Heart right ventricle (tissue), 16 donors: ENCODE results near the gene BCO2. TPM values are rescaled to one million over a fixed set of nuclear protein-coding genes. Genes with fewer than 3 reads are reported as not detected.

ENCODE experiments used
- ATAC-seq, 8 donors: fragments of 200-7000 bp; cut with Tn5 transposase; one replicate each; pipeline ENCODE4 v1.9.1; 2020; ENCODE audit warnings: mild to moderate bottlenecking in 8 of 8, moderate library complexity in 8 of 8, moderate number of reproducible peaks in 1 of 8
- DNase-seq, 2 donors: peaks; one replicate each; pipeline ENCODE4 v3.0.0-alpha.2; 2020
- H3K27ac ChIP-seq, 10 donors: fragments of 200-600 bp; sonication (generic) in 2 of 10; one replicate each; pipeline versions ENCODE4 v1.5.0 to v1.8.0; 2020 to 2022; ENCODE audit warnings: mild to moderate bottlenecking in 3 of 10
- H3K27me3 ChIP-seq, 7 donors: fragments of 200-600 bp; one replicate each; pipeline ENCODE4 v1.8.0; 2021 to 2022; ENCODE audit warnings: mild to moderate bottlenecking in 2 of 7
- H3K36me3 ChIP-seq, 9 donors: fragments of 200-600 bp; sonication (generic) in 1 of 9; one replicate each; pipeline versions ENCODE4 v1.5.0 to v1.8.0; 2020 to 2022; ENCODE audit warnings: mild to moderate bottlenecking in 2 of 9
- H3K4me1 ChIP-seq, 9 donors: fragments of 200-600 bp; sonication (generic) in 1 of 9; one replicate each; pipeline versions ENCODE4 v1.5.0 to v1.8.0; 2020 to 2022; ENCODE audit warnings: mild to moderate bottlenecking in 4 of 9
- H3K4me3 ChIP-seq, 10 donors: fragments of 200-600 bp; sonication (generic) in 2 of 10; one replicate each; pipeline versions ENCODE4 v1.5.0 to v1.8.0; 2020 to 2022; ENCODE audit warnings: mild to moderate bottlenecking in 7 of 10, moderate library complexity in 2 of 10
- H3K9me3 ChIP-seq, 11 donors: fragments of 200-600 bp in 10 of 11; sonication (generic) in 2 of 11; one replicate each; pipeline versions ENCODE4 v1.5.0 to v1.8.0; 2013 to 2022; ENCODE audit warnings: mild to moderate bottlenecking in 2 of 11, control low read depth in 1 of 11, moderate library complexity in 1 of 11
- CTCF ChIP-seq, 9 donors: fragments of 200-600 bp; sonication (generic) in 2 of 9; IDR thresholded peaks; one replicate each; pipeline versions ENCODE4 v1.5.0 to v1.8.0; 2021 to 2022; ENCODE audit warnings: antibody characterized with exemption in 9 of 9, mild to moderate bottlenecking in 5 of 9, moderate library complexity in 1 of 9
- WGBS, 2 donors: extraction: QIAGEN DNeasy Blood & Tissue Kit; methylation state at CpG; one replicate each; pipeline ENCODE4 v1.1.7; 2013; ENCODE audit warnings: inconsistent platforms in 1 of 2; 5-methylcytosine and 5-hydroxymethylcytosine counted together
- intact Hi-C, 10 donors: fragments of 100-400 bp; cut with DNase I; formaldehyde crosslinking; loops; one replicate each; pipeline versions ENCODE4 v1.11.1 to v1.14.2; 2022
- polyA plus RNA-seq, 2 donors: library from polyadenylated mRNA; stranded (reverse); fragments of 200-250 nt; gene quantifications; one replicate each; pipeline ENCODE4 v1.2.3, GENCODE V29; 2013
- total RNA-seq, 10 donors: library from RNA; stranded (reverse); fragmentation: NEBNext Ultra II Directional in 3 of 10; extraction: Animal tissue kit (Norgen Biotek cat#: 25700) in 3 of 10; gene quantifications; one replicate each; pipeline versions ENCODE4 v1.2.1 to v1.2.4, GENCODE V29; 2021 to 2023
- donor health status: Arrhythmogenic right ventricular cardiomyopathy.
- donor health status: ischemic (EF 13 %, LVEDD 7.1; RV severe dilation, severe dysfunction).
- donor health status: healthy with polysubstance abuse.
- donor health status: DM: no; HTN: yes; CAD: no.
- donor health status: DM: no; HTN: no; CAD: no.
- donor health status: ischemic (EF 25% LVEDD 6.9; RV normal size, moderate dysfunction).
- donor health status: ischemic (EF 25% LVEDD 5.7; RV mildly dilated, moderate dysfunction).
- donor health status: healthy.
- donor health status: DM: yes; HTN: yes; CAD: no.
- donor health status: Ischemic cardiomyopathy.
- donor health status: ischemic (EF 35%, LVEDD 5.7; RV mildly dilated, moderate dysfunction).
- donor health status: nonischemic (EF 11% LVEDD 7.7; RV severe dilation, severe dysfunction).
- donor health status: DM: yes; HTN: yes; CAD: no.
- donor health status: PGD.
- donor health status: ischemic (EF 29% LVEDD 5.4; RV normal size, mild dysfunction).
- donor health status: nonischemic (EF 23%, LVEDD 6.1; RV moderate dilation, normal function).

The BCO2 gene
- total and polyA plus RNA-seq, 12 donors: 39.3 to 137 (median 86.5) TPM

GRCh38 chr11:112210890-112211289, 35.6 kb downstream of the BCO2 start:
- Histone ChIP-seq H3K4me3 (no peak overlapping the region), H3K27ac (no peak overlapping the region), H3K27me3 (no peaks in the 10 kb centered on the region), H3K4me1 (peaks cover 0 to 6% (median 0%) of the 10 kb centered on the region in 9 donors), H3K36me3 (peaks cover 0 to 33% (median 0%) of the 10 kb centered on the region in 9 donors), H3K9me3 (no peaks in the 10 kb centered on the region)
- DNase-seq: no peak
- ATAC-seq: no peak
- WGBS, 2 donors: 61 to 79% methylated on average over 1 of the region's 1 CpG
- TF ChIP-seq CTCF (IDR thresholded peaks at IDR 0.05): no peak
- intact Hi-C loops: loop anchor here in 2 of 10 donors (10.0 kb wide), 2 partner anchors 344 to 1084 kb away; no protein-coding TSS in a partner anchor

DNA sequence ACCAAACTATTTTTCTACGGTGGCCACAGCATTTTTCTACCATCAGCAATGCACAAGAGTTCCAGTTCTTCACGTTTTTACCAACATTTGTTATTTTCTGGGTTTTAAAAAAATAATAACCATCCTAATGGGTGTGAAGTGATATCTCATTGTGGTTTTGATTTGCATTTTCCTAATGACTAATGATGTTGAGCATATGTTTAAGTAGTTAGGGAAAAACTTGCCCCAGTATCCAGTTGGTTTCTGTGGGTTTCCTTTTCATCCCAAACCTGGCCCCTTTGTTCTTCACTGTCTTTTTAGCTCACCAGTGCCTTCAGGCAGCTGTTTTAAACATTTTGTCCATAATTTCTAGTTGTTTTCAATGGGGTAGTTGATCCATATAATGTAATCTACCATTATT, 36.2 kb downstream of the BCO2 start:
- Histone ChIP-seq H3K9me3 (no peaks in the 10 kb centered on the region), H3K36me3 (peaks cover 0 to 33% (median 0%) of the 10 kb centered on the region in 9 donors), H3K4me1 (peaks cover 0 to 6% (median 0%) of the 10 kb centered on the region in 9 donors), H3K27me3 (no peaks in the 10 kb centered on the region), H3K27ac (no peak overlapping the region), H3K4me3 (no peak overlapping the region)
- ATAC-seq: no peak
- intact Hi-C loops: loop anchor here in 2 of 10 donors (10.0 kb wide), 2 partner anchors 343 to 1083 kb away; no protein-coding TSS in a partner anchor
- 58 to 69% methylated on average over 2 of the region's 2 CpGs for WGBS, 2 donors
- no peak for TF ChIP-seq CTCF (IDR thresholded peaks at IDR 0.05)
- no peak for DNase-seq

DNA sequence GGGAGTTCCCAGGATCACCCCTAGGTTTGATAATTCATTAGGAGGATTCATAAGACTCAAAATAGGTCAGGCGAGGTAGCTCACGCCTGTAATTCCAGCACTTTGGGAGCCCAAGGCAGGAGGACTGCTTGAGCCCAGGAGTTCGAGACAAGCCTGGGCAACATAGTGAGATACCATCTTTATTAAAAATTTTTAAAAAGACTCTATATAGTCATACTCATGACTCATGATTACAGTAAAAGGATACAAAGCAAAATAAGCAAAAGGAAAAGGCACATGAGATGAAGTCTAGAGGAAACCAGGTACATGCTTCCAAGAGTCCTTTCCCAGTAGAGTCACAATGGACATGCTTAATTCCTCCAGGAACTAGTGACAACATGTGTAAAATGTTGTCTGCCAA, 37.0 kb downstream of the BCO2 start:
- H3K4me3 ChIP-seq: no peak overlapping the region
- peaks cover 0 to 6% (median 0%) of the 10 kb centered on the region in 9 donors for H3K4me1 ChIP-seq
- TF ChIP-seq CTCF (IDR thresholded peaks at IDR 0.05): no peak
- no peak for ATAC-seq
- no peak for DNase-seq
- intact Hi-C loops: loop anchor here in 2 of 10 donors (10.0 kb wide), 2 partner anchors 343 to 1083 kb away; no protein-coding TSS in a partner anchor
- no peaks in the 10 kb centered on the region for H3K9me3 ChIP-seq
- WGBS, 2 donors: 95 to 98% methylated on average over 3 of the region's 3 CpGs
- H3K36me3 ChIP-seq: peaks cover 0 to 36% (median 0%) of the 10 kb centered on the region in 9 donors
- H3K27me3 ChIP-seq: no peaks in the 10 kb centered on the region
- no peak overlapping the region for H3K27ac ChIP-seq

DNA sequence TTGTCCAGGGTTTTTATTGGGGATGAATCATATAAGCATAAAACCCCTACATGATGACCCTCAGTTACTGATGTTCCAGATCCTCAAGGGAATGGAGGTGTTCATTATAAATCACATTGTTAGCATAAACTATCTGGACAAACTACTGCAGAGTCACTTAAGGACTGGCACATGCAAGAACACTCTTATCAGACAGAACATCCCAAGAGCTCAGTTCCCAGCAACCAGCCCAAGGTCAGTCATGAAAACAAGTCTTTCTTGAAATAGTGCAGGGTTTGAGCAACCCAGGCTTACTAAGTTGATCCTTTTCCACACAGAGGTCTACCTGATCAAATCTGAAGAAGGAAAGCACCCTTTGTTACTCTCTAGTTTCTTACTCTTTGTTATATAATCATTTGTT, 37.4 kb downstream of the BCO2 start:
- peaks cover 0 to 40% (median 0%) of the 10 kb centered on the region in 9 donors for H3K36me3 ChIP-seq
- peaks cover 0 to 6% (median 0%) of the 10 kb centered on the region in 9 donors for H3K4me1 ChIP-seq
- TF ChIP-seq CTCF (IDR thresholded peaks at IDR 0.05): no peak
- no peak overlapping the region for H3K4me3 ChIP-seq
- no peaks in the 10 kb centered on the region for H3K27me3 ChIP-seq
- ATAC-seq (peak in 2 of 8 donors; percentile 27 to 46), DNase-seq (no peak)
- intact Hi-C loops: loop anchor here in 2 of 10 donors (10.0 kb wide), 2 partner anchors 342 to 1082 kb away; no protein-coding TSS in a partner anchor
- H3K27ac ChIP-seq: no peak overlapping the region
- H3K9me3 ChIP-seq: no peaks in the 10 kb centered on the region
